CD4-positive, CD25-positive, alpha-beta regulatory T cell (primary cell): Measurements from ENCODE around the gene SLC38A6. TPM values are rescaled to one million over a fixed set of nuclear protein-coding genes. Genes with fewer than 3 reads are reported as not detected.
"Not testable (repeated sequence)": the region's sequence is repeated elsewhere in the genome, so short reads cannot be mapped to it uniquely, and the experiment has no call there.

Experiments used
- ATAC-seq, 2 donors: fragments of 150-1000 bp; cut with Tn5 transposase; one replicate each; pipeline ENCODE4 v1.10.0; 2021; ENCODE audit warnings: low read depth in 2 of 2, moderate number of reproducible peaks in 2 of 2, moderate library complexity in 1 of 2
- DNase-seq, 3 donors: peaks; one replicate each; pipeline versions ENCODE4 v3.0.0 to v3.0.0-alpha.2; 2012 to 2022; ENCODE audit warnings: mixed read lengths in 1 of 3
- H3K27ac ChIP-seq: one replicate; pipeline ENCODE4 v1.7.0; 2013; ENCODE audit warnings: mild to moderate bottlenecking, low read length; ENCODE audit not compliant: insufficient read depth, poor library complexity, severe bottlenecking
- H3K27me3 ChIP-seq: one replicate; pipeline ENCODE4 v1.7.0; 2013; ENCODE audit warnings: low read length; ENCODE audit not compliant: control insufficient read depth, insufficient read depth
- H3K36me3 ChIP-seq: one replicate; pipeline ENCODE4 v1.7.0; 2013; ENCODE audit warnings: mild to moderate bottlenecking, low read length, moderate library complexity; ENCODE audit not compliant: control insufficient read depth, insufficient read depth
- H3K4me1 ChIP-seq: 2 replicates; pipeline ENCODE4 v1.7.0; 2013; ENCODE audit warnings: mild to moderate bottlenecking, low read length; ENCODE audit not compliant: insufficient read depth, control insufficient read depth, poor library complexity, severe bottlenecking
- H3K4me3 ChIP-seq: one replicate; pipeline ENCODE4 v1.7.0; 2013; ENCODE audit warnings: low read depth, mild to moderate bottlenecking, low read length, moderate library complexity
- H3K9me3 ChIP-seq, 2 experiments: 1 replicate in 1 of 2; 2 replicates in 1 of 2; pipeline ENCODE4 v1.7.0; 2013; ENCODE audit warnings: low read length in 2 of 2, mild to moderate bottlenecking in 1 of 2, moderate library complexity in 1 of 2; ENCODE audit not compliant: control insufficient read depth in 2 of 2
- H3K27ac Mint-ChIP-seq, 3 donors: one replicate each; pipeline ENCODE4 v1.8.0; 2020 to 2022; ENCODE audit warnings: mild to moderate bottlenecking in 3 of 3, mixed read lengths in 3 of 3, moderate library complexity in 2 of 3
- H3K27me3 Mint-ChIP-seq: one replicate; pipeline ENCODE4 v1.8.0; 2022; ENCODE audit warnings: mild to moderate bottlenecking, mixed read lengths
- H3K36me3 Mint-ChIP-seq: one replicate; pipeline ENCODE4 v1.8.0; 2020; ENCODE audit warnings: mixed read lengths
- H3K4me1 Mint-ChIP-seq, 4 donors: one replicate each; pipeline ENCODE4 v1.8.0; 2020 to 2022; ENCODE audit warnings: mixed read lengths in 4 of 4, mild to moderate bottlenecking in 1 of 4
- H3K4me3 Mint-ChIP-seq, 4 donors: one replicate each; pipeline ENCODE4 v1.8.0; 2020 to 2022; ENCODE audit warnings: mild to moderate bottlenecking in 4 of 4, mixed read lengths in 4 of 4, moderate library complexity in 3 of 4
- H3K9me3 Mint-ChIP-seq, 7 donors: one replicate each; pipeline ENCODE4 v1.8.0; 2020 to 2022; ENCODE audit warnings: mixed read lengths in 7 of 7, mild to moderate bottlenecking in 3 of 7, moderate library complexity in 2 of 7
- polyA plus RNA-seq, 4 donors: library from polyadenylated mRNA; unstranded; fragments of 300-500 nt; fragmentation: Illumina TruSeq; gene quantifications; one replicate each; pipeline ENCODE4 v1.2.3, GENCODE V29; 2021
- total RNA-seq: library from RNA; stranded (reverse); gene quantifications from one replicate; pipeline ENCODE4 v1.2.3, GENCODE V29; 2022

The SLC38A6 gene
- total and polyA plus RNA-seq, 5 donors from 2014 or later, result 6.3 to 13.8 (median 9.4) TPM

DNA sequence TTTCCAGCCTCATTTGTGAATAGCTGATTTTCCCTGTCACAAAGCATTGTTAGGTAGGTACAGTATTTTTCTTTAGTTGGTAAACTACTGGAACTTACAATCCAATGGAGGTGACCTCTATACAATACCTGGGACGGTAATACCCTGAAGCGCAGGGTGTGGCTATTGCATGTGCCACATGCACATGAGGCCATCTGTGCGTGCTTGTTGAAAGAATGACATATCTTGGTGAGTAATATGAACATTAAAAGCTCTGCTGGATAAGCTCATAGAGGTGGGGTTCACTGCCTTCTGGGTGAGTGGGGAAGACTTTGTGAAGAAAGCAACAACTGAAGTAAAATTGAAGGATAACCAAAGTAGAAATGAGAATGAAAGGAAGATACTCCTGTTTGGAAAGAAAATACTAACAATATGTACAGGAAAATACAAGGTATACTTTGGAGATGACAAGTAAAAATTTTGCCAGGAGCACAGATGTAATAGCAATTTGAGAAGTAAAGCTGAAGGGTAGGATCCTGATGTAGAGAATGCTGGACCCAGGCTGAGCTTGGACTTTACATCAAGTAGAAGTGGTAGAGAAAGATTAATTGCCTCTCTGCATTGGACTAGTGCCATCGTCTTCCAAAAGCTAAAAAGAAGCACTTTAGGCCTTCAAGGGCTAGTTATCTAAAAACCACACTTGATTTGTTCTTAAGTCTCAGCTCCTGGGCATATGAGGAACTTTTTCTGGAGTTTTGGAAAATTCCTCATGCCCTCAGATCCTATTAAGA is 97.1 kb downstream of the SLC38A6 start:
- H3K36me3 Mint-ChIP-seq, result peaks cover 17% of the 10 kb centered on the region

DNA sequence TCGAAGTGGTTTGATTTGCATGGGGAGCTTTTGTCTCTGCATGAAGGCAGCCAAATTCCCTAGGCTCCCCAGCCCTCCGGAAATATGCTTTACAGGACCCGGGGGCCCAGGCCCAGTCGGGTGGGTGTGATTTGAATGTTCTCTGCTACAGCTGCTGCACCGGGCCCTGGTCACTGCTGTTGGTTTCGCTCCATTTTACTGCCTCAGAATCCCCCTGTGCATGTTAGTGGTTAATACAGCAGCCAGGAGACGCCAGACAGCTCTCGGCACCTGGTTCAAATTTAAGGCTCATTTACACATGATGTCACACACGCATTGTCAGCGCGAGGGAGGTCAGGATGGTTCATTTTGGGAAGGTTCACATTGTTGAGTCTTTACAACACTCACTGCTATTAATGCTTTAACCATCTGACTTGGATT is 99.6 kb downstream of the SLC38A6 start:
- no peaks in the 10 kb centered on the region for H3K4me1 Mint-ChIP-seq
- Histone ChIP-seq H3K4me3 (no peak overlapping the region), H3K36me3 (no peaks in the 10 kb centered on the region), H3K27me3 (no peaks in the 10 kb centered on the region), H3K27ac (no peak overlapping the region), H3K9me3 (no peaks in the 10 kb centered on the region), H3K4me1 (no peaks in the 10 kb centered on the region)
- H3K27me3 Mint-ChIP-seq, result no peaks in the 10 kb centered on the region
- peak overlapping the region in 1 of 4 donors; percentile 57 for H3K4me3 Mint-ChIP-seq
- peaks cover 35% of the 10 kb centered on the region for H3K36me3 Mint-ChIP-seq
- H3K27ac Mint-ChIP-seq, result peak overlapping the region in 1 of 3 donors; percentile 60
- DNase-seq, result no peak
- peaks cover 0 to 5% (median 1%) of the 10 kb centered on the region in 7 donors for H3K9me3 Mint-ChIP-seq
- no peak for ATAC-seq

More for the DNA sequence above, 97.1 kb downstream of the SLC38A6 start:
- Histone ChIP-seq H3K27ac (no peak overlapping the region), H3K36me3 (no peaks in the 10 kb centered on the region), H3K4me3 (no peak overlapping the region), H3K4me1 (no peaks in the 10 kb centered on the region), H3K27me3 (no peaks in the 10 kb centered on the region), H3K9me3 (no peaks in the 10 kb centered on the region)
- ATAC-seq, result no peak
- Mint-ChIP-seq H3K27ac (no peak overlapping the region), H3K4me3 (peak overlapping the region in 1 of 4 donors; percentile 55), H3K9me3 (no peaks in the 10 kb centered on the region), H3K4me1 (no peaks in the 10 kb centered on the region), H3K27me3 (no peaks in the 10 kb centered on the region)
- no peak for DNase-seq

DNA sequence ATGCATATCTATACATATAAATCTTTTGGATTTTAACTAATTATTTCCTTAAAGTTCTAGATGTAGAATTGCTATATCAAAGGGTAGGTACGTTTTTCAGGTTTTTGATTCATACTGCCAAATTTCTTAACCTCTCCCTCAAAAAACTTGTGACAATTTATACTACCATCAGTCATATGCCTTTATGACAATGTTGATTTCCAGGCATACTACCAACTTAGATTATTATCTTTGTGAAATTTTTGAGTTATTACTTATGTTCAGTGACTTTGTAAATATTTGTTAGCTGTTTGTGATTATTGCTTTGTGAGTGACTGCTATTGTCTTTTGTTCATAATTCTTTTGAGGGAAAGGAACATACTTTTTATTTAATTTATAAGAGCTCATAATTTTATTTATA is 107.0 kb downstream of the SLC38A6 start:
- Mint-ChIP-seq H3K27me3 (no peaks in the 10 kb centered on the region), H3K36me3 (peaks cover 20% of the 10 kb centered on the region), H3K4me1 (no peaks in the 10 kb centered on the region), H3K27ac (no peak overlapping the region), H3K4me3 (no peak overlapping the region), H3K9me3 (peaks cover 0 to 5% (median 2%) of the 10 kb centered on the region in 7 donors)
- no peaks in the 10 kb centered on the region for H3K27me3 ChIP-seq
- ATAC-seq (no peak), DNase-seq (no peak)
- H3K36me3 ChIP-seq, result no peaks in the 10 kb centered on the region
- no peak overlapping the region for H3K4me3 ChIP-seq
- H3K4me1 ChIP-seq, result no peaks in the 10 kb centered on the region
- H3K9me3 ChIP-seq, result no peaks in the 10 kb centered on the region
- H3K27ac ChIP-seq, result no peak overlapping the region

DNA sequence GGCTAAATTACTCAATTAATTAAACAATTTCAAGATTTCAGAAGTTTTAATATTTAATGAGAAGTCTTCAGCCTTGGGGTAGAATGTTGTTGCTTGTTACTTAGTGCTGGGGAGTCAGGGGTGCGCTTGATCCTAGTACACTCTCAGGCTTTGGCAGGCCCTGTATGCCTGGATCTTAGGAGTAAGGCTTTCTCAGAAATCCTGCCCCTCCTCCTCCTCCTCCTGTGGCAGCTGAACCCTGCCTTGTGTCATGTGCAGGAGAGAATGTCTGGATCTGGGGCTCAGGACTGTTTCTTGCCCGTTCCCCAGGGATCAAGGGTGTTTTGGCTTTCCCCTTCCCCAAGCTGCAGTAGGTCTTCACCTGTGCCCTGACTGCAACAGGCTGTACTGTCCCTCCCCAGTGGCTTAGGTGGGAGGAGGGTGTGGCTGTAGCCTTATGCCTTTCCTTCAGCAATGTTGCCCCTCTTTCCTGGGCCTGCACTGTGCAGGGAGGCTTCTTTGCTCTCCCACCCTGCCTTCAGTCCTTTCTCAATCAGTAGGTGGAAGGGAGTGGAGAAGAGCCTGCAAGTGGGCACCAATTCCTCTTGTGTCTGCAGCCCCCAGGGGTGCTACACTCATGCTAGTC is 108.2 kb downstream of the SLC38A6 start:
- no peak overlapping the region for H3K4me3 ChIP-seq
- no peaks in the 10 kb centered on the region for H3K36me3 ChIP-seq
- H3K27ac ChIP-seq, result no peak overlapping the region
- Mint-ChIP-seq H3K4me3 (no peak overlapping the region), H3K27me3 (no peaks in the 10 kb centered on the region), H3K36me3 (peaks cover 17% of the 10 kb centered on the region), H3K27ac (peak overlapping the region in 1 of 3 donors; percentile 11), H3K9me3 (peaks cover 0 to 5% (median 2%) of the 10 kb centered on the region in 7 donors), H3K4me1 (no peaks in the 10 kb centered on the region)
- ATAC-seq, result no peak
- no peaks in the 10 kb centered on the region for H3K9me3 ChIP-seq
- no peak for DNase-seq
- no peaks in the 10 kb centered on the region for H3K27me3 ChIP-seq
- no peaks in the 10 kb centered on the region for H3K4me1 ChIP-seq

DNA sequence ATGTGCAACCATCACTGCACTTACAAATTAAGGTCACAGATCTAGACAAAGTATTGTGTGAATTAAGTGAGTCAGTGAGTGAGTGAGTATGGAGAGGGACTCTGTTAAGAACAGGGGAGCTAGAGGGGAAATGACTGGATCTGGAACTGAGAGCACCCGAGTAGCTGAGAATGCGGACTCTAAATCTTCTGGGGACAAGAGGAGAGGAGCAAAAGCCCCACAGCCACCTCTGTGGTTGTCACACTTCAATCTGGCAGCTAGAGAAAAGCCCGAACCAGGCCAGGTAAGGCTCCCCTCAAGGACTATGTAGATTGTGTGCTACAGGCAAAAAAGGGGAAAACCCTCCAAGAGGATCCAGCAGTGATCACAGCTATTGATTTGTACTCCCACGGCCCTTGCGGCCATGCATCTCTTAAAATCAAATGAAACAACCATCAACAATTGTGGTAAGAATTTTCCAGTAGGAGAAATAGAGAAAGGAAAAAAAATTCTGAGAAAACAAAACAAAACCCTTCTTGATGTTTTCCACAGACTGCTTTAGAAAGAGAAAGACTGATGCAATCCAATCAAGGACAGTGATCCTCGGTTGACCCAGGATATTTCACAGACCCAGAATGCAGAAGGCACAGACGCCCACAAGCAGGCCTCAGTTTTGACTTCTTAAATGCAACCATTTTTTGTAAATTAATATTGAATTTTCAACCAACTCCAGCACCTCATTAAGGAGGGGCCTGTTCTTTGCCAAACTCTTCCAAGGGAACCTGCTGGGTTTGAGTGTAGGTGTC is 109.6 kb downstream of the SLC38A6 start:
- Mint-ChIP-seq H3K4me3 (no peak overlapping the region), H3K9me3 (peaks cover 0 to 5% (median 1%) of the 10 kb centered on the region in 7 donors), H3K4me1 (no peaks in the 10 kb centered on the region), H3K27ac (no peak overlapping the region), H3K36me3 (peaks cover 7% of the 10 kb centered on the region), H3K27me3 (no peaks in the 10 kb centered on the region)
- ATAC-seq (no peak), DNase-seq (no peak)
- H3K9me3 ChIP-seq, result no peaks in the 10 kb centered on the region
- H3K36me3 ChIP-seq, result no peaks in the 10 kb centered on the region
- no peak overlapping the region for H3K27ac ChIP-seq
- no peaks in the 10 kb centered on the region for H3K4me1 ChIP-seq
- no peak overlapping the region for H3K4me3 ChIP-seq
- no peaks in the 10 kb centered on the region for H3K27me3 ChIP-seq

DNA sequence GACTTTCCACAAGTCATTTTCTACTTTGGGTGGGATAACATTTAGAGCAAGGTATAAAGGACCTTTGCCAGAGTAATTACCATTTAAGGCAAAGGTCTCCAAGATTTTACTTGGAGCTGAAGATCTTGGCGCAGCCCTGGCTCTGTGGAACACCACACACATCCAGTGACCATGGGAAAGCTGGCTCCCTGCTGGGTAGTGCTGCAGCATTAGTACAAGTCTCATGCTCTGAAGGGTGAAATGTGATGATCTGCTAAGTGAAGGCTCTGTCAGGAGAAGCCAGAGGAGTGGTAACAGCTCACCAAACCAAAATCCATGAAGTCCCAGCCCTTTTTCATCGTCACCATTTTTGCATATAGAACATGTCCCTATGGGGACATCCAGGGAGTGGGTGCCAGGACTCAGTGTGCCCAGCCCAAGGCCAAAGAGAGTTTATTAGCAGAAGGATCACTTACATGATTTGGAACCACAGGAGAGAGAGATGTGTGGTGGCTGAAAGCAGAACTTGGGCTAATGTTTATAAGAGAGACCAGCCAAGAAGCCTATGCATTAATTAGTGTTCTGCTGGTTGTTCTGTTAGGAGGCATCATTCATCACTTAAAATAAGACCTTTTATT is 110.7 kb downstream of the SLC38A6 start:
- Mint-ChIP-seq H3K27ac (no peak overlapping the region), H3K4me3 (no peak overlapping the region), H3K9me3 (peaks cover 0 to 7% (median 0%) of the 10 kb centered on the region in 7 donors), H3K27me3 (no peaks in the 10 kb centered on the region), H3K36me3 (peaks cover 8% of the 10 kb centered on the region), H3K4me1 (no peaks in the 10 kb centered on the region)
- ATAC-seq (no peak), DNase-seq (no peak)
- Histone ChIP-seq H3K36me3 (no peaks in the 10 kb centered on the region), H3K9me3 (no peaks in the 10 kb centered on the region), H3K4me3 (no peak overlapping the region), H3K4me1 (no peaks in the 10 kb centered on the region), H3K27ac (no peak overlapping the region), H3K27me3 (no peaks in the 10 kb centered on the region)

DNA sequence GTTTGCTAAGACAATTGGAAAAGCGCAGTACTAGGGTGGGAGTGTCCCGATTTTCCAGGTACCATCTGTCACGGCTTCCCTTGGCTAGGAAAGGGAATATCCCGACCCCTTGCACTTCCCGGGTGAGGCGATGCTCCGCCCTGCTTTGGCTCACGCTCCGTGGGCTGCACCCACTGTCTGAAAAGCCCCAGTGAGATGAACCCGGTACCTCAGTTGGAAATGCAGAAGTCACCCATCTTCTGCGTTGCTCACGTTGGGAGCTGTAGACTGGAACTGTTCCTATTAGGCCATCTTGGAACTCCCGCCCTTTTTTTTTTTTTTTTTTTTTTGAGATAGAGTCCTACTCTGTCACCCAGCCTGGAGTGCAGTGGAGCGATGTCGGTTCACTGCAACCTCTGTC is 117.1 kb downstream of the SLC38A6 start:
- not testable (repeated sequence) for H3K36me3 ChIP-seq, H3K4me1 Mint-ChIP-seq, H3K27me3 ChIP-seq, H3K4me3 Mint-ChIP-seq, H3K27ac ChIP-seq, ATAC-seq, H3K4me1 ChIP-seq, DNase-seq, H3K9me3 ChIP-seq, H3K4me3 ChIP-seq, H3K27ac Mint-ChIP-seq, H3K27me3 Mint-ChIP-seq
- Mint-ChIP-seq H3K36me3 (peaks cover 20% of the 10 kb centered on the region), H3K9me3 (peaks cover 0 to 10% (median 2%) of the 10 kb centered on the region in 7 donors)
